Measurements from ENCODE around the gene KCNN1. TPM values are rescaled to one million over a fixed set of nuclear protein-coding genes. Genes with fewer than 3 reads are reported as not detected.

The KCNN1 gene
- total RNA-seq, 4 donors from 2014 or later = 1.9 TPM; not detected in 3

DNA sequence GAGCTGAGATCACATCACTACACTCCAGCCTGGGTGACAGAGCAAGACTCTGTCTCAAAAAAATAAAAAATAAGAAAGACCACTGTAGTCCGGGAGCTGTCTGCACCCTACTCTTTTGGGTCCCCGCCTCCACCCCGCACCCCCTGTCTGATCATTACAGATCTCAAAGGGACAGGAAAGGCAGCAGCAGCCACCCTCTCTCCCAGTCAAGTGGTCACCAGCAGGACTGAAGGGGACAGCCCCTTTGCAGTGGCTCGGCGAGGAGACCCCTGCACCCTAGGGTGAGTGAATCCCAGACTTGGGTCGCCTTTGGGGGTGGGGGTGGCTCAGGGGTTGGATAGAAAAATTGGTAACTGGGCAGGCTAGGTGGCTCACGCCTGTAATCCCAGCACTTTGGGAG lies 12.5 kb upstream of the KCNN1 start:
- no peak for TF ChIP-seq POLR2A (IDR thresholded peaks at IDR 0.05)
- TF ChIP-seq, protein P1, sequence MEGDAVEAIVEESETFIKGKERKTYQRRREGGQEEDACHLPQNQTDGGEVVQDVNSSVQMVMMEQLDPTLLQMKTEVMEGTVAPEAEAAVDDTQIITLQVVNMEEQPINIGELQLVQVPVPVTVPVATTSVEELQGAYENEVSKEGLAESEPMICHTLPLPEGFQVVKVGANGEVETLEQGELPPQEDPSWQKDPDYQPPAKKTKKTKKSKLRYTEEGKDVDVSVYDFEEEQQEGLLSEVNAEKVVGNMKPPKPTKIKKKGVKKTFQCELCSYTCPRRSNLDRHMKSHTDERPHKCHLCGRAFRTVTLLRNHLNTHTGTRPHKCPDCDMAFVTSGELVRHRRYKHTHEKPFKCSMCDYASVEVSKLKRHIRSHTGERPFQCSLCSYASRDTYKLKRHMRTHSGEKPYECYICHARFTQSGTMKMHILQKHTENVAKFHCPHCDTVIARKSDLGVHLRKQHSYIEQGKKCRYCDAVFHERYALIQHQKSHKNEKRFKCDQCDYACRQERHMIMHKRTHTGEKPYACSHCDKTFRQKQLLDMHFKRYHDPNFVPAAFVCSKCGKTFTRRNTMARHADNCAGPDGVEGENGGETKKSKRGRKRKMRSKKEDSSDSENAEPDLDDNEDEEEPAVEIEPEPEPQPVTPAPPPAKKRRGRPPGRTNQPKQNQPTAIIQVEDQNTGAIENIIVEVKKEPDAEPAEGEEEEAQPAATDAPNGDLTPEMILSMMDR (IDR thresholded peaks at IDR 0.05) = no peak
- Histone ChIP-seq H3K4me3 (no peak overlapping the region), H3K9me3 (no peaks in the 10 kb centered on the region), H3K36me3 (no peaks in the 10 kb centered on the region), H3K27ac (no peak overlapping the region), H3K4me1 (peaks cover 0 to 21% of the 10 kb centered on the region in 2 donors), H3K27me3 (peaks cover 22 to 28% of the 10 kb centered on the region in 2 donors)
- intact Hi-C loops (cut with DNase I; ENCODE audit: low total_unique reads) = no loop called here
- no peak for DNase-seq

DNA sequence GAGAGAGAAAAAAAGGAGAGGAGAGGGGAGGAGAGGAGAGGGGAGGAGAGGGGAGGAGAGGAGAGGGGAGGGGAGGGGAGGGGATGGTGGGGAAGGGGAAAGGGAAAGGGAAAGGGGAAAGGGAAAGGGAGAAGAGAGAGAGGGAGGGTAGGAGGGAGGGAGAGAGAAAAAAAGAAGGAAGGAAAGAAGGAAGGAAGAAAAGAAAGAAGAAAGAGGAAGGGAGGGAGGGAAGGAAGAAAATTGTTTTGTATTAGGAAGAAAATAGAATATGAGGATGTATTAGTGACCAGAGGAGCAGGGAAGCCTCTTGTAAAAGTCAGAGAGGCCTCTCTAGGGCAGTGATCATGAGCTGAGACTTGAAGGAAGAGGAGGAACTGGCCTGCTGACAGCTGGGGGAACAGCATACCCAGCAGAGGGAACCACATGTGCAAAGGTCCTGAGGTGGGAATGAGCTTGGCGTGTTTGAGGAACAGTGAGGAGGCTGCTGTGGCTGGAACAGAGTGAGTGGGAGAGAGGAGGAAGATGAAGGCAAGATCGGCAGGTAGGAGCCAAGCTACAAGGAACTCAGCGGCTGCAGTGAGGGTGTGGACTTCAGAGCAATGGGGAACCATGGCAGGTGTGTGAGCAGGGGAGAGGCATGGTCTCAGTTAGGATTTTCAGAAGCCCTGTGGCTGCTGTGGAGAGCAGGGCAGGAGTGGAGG lies 9.6 kb upstream of the KCNN1 start:
- DNase-seq = no peak
- TF ChIP-seq, protein P1 (IDR thresholded peaks at IDR 0.05) = no peak
- no peak for TF ChIP-seq POLR2A (IDR thresholded peaks at IDR 0.05)
- peaks cover 9 to 12% of the 10 kb centered on the region in 2 donors for H3K27me3 ChIP-seq
- H3K4me3 ChIP-seq = no peak overlapping the region
- intact Hi-C loops (cut with DNase I; ENCODE audit: low total_unique reads) = no loop called here
- H3K4me1 ChIP-seq = peaks cover 0 to 4% of the 10 kb centered on the region in 2 donors
- H3K36me3 ChIP-seq = no peaks in the 10 kb centered on the region
- H3K27ac ChIP-seq = no peak overlapping the region
- H3K9me3 ChIP-seq = no peaks in the 10 kb centered on the region

DNA sequence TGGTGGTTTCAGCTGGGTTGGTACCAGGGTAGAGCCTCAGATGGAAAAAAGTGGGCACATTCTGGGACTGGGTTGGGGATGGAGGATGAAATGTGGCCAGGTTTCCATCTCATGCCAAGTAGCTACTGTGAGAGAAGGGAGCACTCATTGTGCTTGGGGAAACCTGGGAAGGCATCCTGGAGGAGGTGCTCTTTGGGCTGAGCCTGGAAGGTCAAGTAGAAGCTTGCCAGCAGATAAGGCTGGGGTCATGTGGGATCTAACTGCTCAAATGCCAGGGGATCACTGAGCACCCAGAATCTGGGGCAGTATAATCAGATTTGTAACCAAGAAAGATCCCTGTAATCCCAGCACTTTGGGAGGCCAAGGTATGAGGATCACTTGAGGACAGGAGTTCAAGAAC lies 9.0 kb upstream of the KCNN1 start:
- Histone ChIP-seq H3K27ac (no peak overlapping the region), H3K4me3 (no peak overlapping the region), H3K9me3 (no peaks in the 10 kb centered on the region), H3K36me3 (no peaks in the 10 kb centered on the region), H3K27me3 (peaks cover 4 to 6% of the 10 kb centered on the region in 2 donors), H3K4me1 (no peaks in the 10 kb centered on the region)
- DNase-seq = no peak
- no peak for TF ChIP-seq POLR2A (IDR thresholded peaks at IDR 0.05)
- TF ChIP-seq, protein P1 (IDR thresholded peaks at IDR 0.05) = no peak
- intact Hi-C loops (cut with DNase I; ENCODE audit: low total_unique reads) = no loop called here

DNA sequence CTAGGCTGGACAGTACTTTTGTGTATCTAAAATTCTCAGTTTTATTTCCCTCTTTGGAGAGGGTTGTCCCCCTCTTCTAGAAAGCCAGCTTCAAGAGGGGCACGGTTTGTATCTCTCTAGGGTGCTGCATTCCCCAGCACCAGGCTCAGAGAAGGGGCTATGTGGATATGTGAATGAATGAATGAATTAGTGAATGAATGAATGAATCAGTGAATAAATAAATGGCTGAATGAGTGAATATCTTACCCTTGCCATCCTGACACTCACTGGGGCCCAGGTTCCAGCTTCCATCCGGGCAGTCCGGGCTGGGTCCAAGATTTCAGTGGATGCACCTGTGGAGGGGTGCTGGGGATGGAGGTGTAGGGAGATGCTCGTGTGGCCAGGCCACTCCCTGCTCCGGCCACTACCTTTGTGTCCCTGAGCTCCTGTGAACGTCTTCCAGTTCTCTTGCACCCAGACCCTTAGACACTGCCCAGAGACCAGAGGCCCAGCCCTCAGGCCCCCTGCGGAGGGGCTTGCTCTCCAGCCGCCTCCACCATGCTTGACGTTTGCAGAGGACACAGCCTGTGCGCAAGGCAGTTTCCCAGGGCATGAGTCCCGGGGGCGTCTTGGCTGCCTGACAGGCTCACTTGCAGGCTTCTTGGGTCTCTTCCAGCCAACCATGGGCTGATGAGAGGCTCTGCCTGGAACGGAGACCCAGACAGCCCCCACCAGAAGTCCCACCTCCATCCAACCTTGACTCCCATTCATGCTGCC lies 2.8 kb upstream of the KCNN1 start:
- Histone ChIP-seq H3K4me3 (no peak overlapping the region), H3K4me1 (no peaks in the 10 kb centered on the region), H3K27me3 (peaks cover 0 to 7% of the 10 kb centered on the region in 2 donors), H3K36me3 (no peaks in the 10 kb centered on the region), H3K27ac (no peak overlapping the region), H3K9me3 (no peaks in the 10 kb centered on the region)
- TF ChIP-seq POLR2A (IDR thresholded peaks at IDR 0.05) = no peak
- TF ChIP-seq, protein P1 (IDR thresholded peaks at IDR 0.05) = no peak
- intact Hi-C loops (cut with DNase I; ENCODE audit: low total_unique reads) = no loop called here
- DNase-seq = no peak

Data from uterus (tissue), 4 donors.